ENCODE data around the gene FMNL2. TPM values are rescaled to one million over a fixed set of nuclear protein-coding genes. Genes with fewer than 3 reads are reported as not detected.

Gene FMNL2
- total RNA-seq, 1 donor from 2014 or later = 166 TPM

- Mint-ChIP-seq H3K36me3 (ENCODE audit: unreplicated experiment) (no peaks in the 10 kb centered on the region), H3K4me1 (ENCODE audit: low read depth, unreplicated experiment) (no peaks in the 10 kb centered on the region), H3K27me3 (ENCODE audit: unreplicated experiment) (no peaks in the 10 kb centered on the region), H3K27ac (ENCODE audit: unreplicated experiment) (no peak overlapping the region), H3K9me3 (ENCODE audit: unreplicated experiment) (no peaks in the 10 kb centered on the region), H3K4me3 (ENCODE audit: unreplicated experiment) (no peak overlapping the region)
- TF ChIP-seq CTCF (IDR thresholded peaks at IDR 0.05; ENCODE audit: partially characterized antibody, unreplicated experiment) = no peak
- no peak for DNase-seq
These were observed 359.2 kb downstream of the FMNL2 start for GRCh38 chr2:152694161-152694661.

- no peaks in the 10 kb centered on the region for H3K4me1 Mint-ChIP-seq (ENCODE audit: low read depth, unreplicated experiment)
- H3K36me3 Mint-ChIP-seq (ENCODE audit: unreplicated experiment) = no peaks in the 10 kb centered on the region
- no peak overlapping the region for H3K27ac Mint-ChIP-seq (ENCODE audit: unreplicated experiment)
- no peak overlapping the region for H3K4me3 Mint-ChIP-seq (ENCODE audit: unreplicated experiment)
- DNase-seq = no peak
- H3K27me3 Mint-ChIP-seq (ENCODE audit: unreplicated experiment) = no peaks in the 10 kb centered on the region
- TF ChIP-seq CTCF (IDR thresholded peaks at IDR 0.05; ENCODE audit: partially characterized antibody, unreplicated experiment) = no peak
- no peaks in the 10 kb centered on the region for H3K9me3 Mint-ChIP-seq (ENCODE audit: unreplicated experiment)
These were observed 360.8 kb downstream of the FMNL2 start for GRCh38 chr2:152695763-152696162.

- DNase-seq = no peak
- Mint-ChIP-seq H3K36me3 (ENCODE audit: unreplicated experiment) (peaks cover 5% of the 10 kb centered on the region), H3K4me1 (ENCODE audit: low read depth, unreplicated experiment) (no peaks in the 10 kb centered on the region), H3K4me3 (ENCODE audit: unreplicated experiment) (no peak overlapping the region), H3K27ac (ENCODE audit: unreplicated experiment) (no peak overlapping the region), H3K27me3 (ENCODE audit: unreplicated experiment) (no peaks in the 10 kb centered on the region), H3K9me3 (ENCODE audit: unreplicated experiment) (no peaks in the 10 kb centered on the region)
- TF ChIP-seq CTCF (IDR thresholded peaks at IDR 0.05; ENCODE audit: partially characterized antibody, unreplicated experiment) = no peak
These were observed 361.5 kb downstream of the FMNL2 start for GRCh38 chr2:152696476-152696875.

Other genes with a start within 250 kb of the FMNL2 start
- gene CACNB4, start 236.1 kb upstream of the FMNL2 start, total RNA-seq (ENCODE audit: unreplicated experiment) = 5.1 TPM
- gene STAM2, start 159.4 kb upstream of the FMNL2 start, total RNA-seq (ENCODE audit: unreplicated experiment) = 25.1 TPM

Data from glutamatergic neuron (in vitro differentiated cells).